ENCODE data around the gene CLPX.

- TF ChIP-seq CTCF (conservative IDR thresholded peaks at IDR 0.05; ENCODE audit: low read length) (no peak), EZH2phosphoT487 (IDR thresholded peaks at IDR 0.05; ENCODE audit: borderline replicate concordance) (no peak)
These were observed 38.7 kb downstream of the CLPX start for GRCh38 chr15:65146438-65146837.
